Hepatocyte (in vitro differentiated cells): ENCODE results near the gene HCRTR1. TPM values are rescaled to one million over a fixed set of nuclear protein-coding genes. Genes with fewer than 3 reads are reported as not detected.

Experiments used
- DNase-seq: peaks from one replicate; pipeline ENCODE4 v3.0.0-alpha.2; 2016; ENCODE audit warnings: low spot score
- H2AFZ ChIP-seq: fragments of 200-600 bp; sonication (generic); 2 replicates; pipeline ENCODE4 v1.6.0; 2016; ENCODE audit warnings: antibody characterized with exemption, mild to moderate bottlenecking
- H3K27ac ChIP-seq: fragments of 200-600 bp; sonication (generic); 2 replicates; pipeline ENCODE4 v1.5.1; 2016; ENCODE audit warnings: mild to moderate bottlenecking
- H3K27me3 ChIP-seq: fragments of 200-600 bp; sonication (generic); 2 replicates; pipeline ENCODE4 v1.6.1; 2016
- H3K36me3 ChIP-seq: fragments of 200-600 bp; sonication (generic); replicated peaks from 2 replicates; pipeline ENCODE4 v1.5.1; 2016; ENCODE audit warnings: low read depth; ENCODE audit not compliant: insufficient read depth
- H3K4me1 ChIP-seq: fragments of 200-600 bp; sonication (generic); 2 replicates; pipeline ENCODE4 v1.5.1; 2016; ENCODE audit warnings: mild to moderate bottlenecking, moderate library complexity; ENCODE audit not compliant: insufficient read depth
- H3K4me2 ChIP-seq: fragments of 200-600 bp; sonication (generic); 2 replicates; pipeline ENCODE4 v1.6.0; 2016
- H3K4me3 ChIP-seq: fragments of 200-600 bp; sonication (generic); 2 replicates; pipeline ENCODE4 v1.5.1; 2016; ENCODE audit warnings: mild to moderate bottlenecking
- H3K79me2 ChIP-seq: fragments of 200-600 bp; sonication (generic); 2 replicates; pipeline ENCODE4 v1.6.0; 2017; ENCODE audit warnings: mild to moderate bottlenecking
- H3K9me2 ChIP-seq: fragments of 200-600 bp; sonication (generic); replicated peaks from 2 replicates; pipeline ENCODE4 v1.6.0; 2017; ENCODE audit warnings: mild to moderate bottlenecking; ENCODE audit not compliant: insufficient read depth
- H3K9me3 ChIP-seq: fragments of 200-600 bp; sonication (generic); 2 replicates; pipeline ENCODE4 v1.5.1; 2016; ENCODE audit warnings: low read depth, mild to moderate bottlenecking
- H4K20me1 ChIP-seq: fragments of 200-600 bp; sonication (generic); 2 replicates; pipeline ENCODE4 v1.6.0; 2016; ENCODE audit warnings: mild to moderate bottlenecking; ENCODE audit not compliant: insufficient read depth, poor library complexity, severe bottlenecking
- CTCF ChIP-seq: fragments of 200-600 bp; sonication (generic); IDR thresholded peaks from 2 replicates; pipeline ENCODE4 v1.5.1; 2016; ENCODE audit warnings: antibody characterized with exemption, mild to moderate bottlenecking; ENCODE audit not compliant: poor library complexity
- EZH2 ChIP-seq: fragments of 200-600 bp; sonication (generic); IDR thresholded peaks from 2 replicates; pipeline ENCODE4 v1.6.1; 2016; ENCODE audit warnings: antibody characterized with exemption, mild to moderate bottlenecking, borderline replicate concordance
- EZH2phosphoT487 ChIP-seq: fragments of 200-600 bp; sonication (generic); IDR thresholded peaks from one replicate; pipeline ENCODE4 v1.6.1; 2018; ENCODE audit warnings: antibody characterized with exemption, mild to moderate bottlenecking, low read depth, moderate library complexity; ENCODE audit not compliant: unreplicated experiment, severe bottlenecking
- WGBS: methylation state at CpG from one replicate; pipeline ENCODE4 v1.1.6; 2016; ENCODE audit warnings: low lambda C conversion rate; ENCODE audit errors: missing lambda C conversion rate; 5-methylcytosine and 5-hydroxymethylcytosine counted together
- polyA plus RNA-seq: library from polyadenylated mRNA; unstranded; fragments of >200 nt; fragmentation: Nextera tagmentation; extraction: Ambion mirVana; gene quantifications from 2 replicates; pipeline ENCODE4 v1.2.1, GENCODE V29; 2016
- total RNA-seq: library from RNA; depleted of rRNA; stranded (reverse); fragments of >200 nt; gene quantifications from 2 replicates; pipeline ENCODE4 v1.2.3, GENCODE V29; 2014

Gene HCRTR1
- total and polyA plus RNA-seq, 2 experiments from 2014 or later, result not detected

GRCh38 chr1:31580891-31581603 is 36.4 kb upstream of the HCRTR1 start:
- peak overlapping the region; percentile 69 for H3K4me2 ChIP-seq
- H2AFZ ChIP-seq, result no peak overlapping the region
- H3K79me2 ChIP-seq, result peaks cover 21% of the 10 kb centered on the region
- no peaks in the 10 kb centered on the region for H3K36me3 ChIP-seq
- 93% methylated on average over 14 of the region's 15 CpGs for WGBS
- peak overlapping the region; percentile 95 for H3K27ac ChIP-seq
- no peaks in the 10 kb centered on the region for H4K20me1 ChIP-seq
- peaks cover 61% of the 10 kb centered on the region for H3K4me1 ChIP-seq
- H3K9me3 ChIP-seq, result no peaks in the 10 kb centered on the region
- H3K4me3 ChIP-seq, result no peak overlapping the region
- DNase-seq, result no peak
- no peaks in the 10 kb centered on the region for H3K9me2 ChIP-seq
- TF ChIP-seq EZH2 (no peak), EZH2phosphoT487 (no peak), CTCF (no peak)
- H3K27me3 ChIP-seq, result no peaks in the 10 kb centered on the region

- Histone ChIP-seq H3K79me2 (peaks cover 14% of the 10 kb centered on the region), H3K4me2 (no peak overlapping the region), H3K4me1 (peaks cover 50% of the 10 kb centered on the region), H3K9me2 (no peaks in the 10 kb centered on the region), H2AFZ (no peak overlapping the region), H3K9me3 (no peaks in the 10 kb centered on the region), H3K27ac (peak overlapping the region; percentile 95), H3K27me3 (no peaks in the 10 kb centered on the region), H3K4me3 (no peak overlapping the region), H4K20me1 (no peaks in the 10 kb centered on the region), H3K36me3 (no peaks in the 10 kb centered on the region)
- no peak for DNase-seq
- TF ChIP-seq EZH2phosphoT487 (no peak), EZH2 (no peak), CTCF (no peak)
- 75% methylated on average over 11 of the region's 12 CpGs for WGBS
Measured at GRCh38 chr1:31581821-31582810, 35.4 kb upstream of the HCRTR1 start.

- Histone ChIP-seq H3K36me3 (no peaks in the 10 kb centered on the region), H2AFZ (no peak overlapping the region), H3K27ac (no peak overlapping the region), H3K4me3 (no peak overlapping the region), H3K4me2 (no peak overlapping the region), H4K20me1 (no peaks in the 10 kb centered on the region), H3K9me3 (no peaks in the 10 kb centered on the region), H3K79me2 (peaks cover 4% of the 10 kb centered on the region), H3K27me3 (no peaks in the 10 kb centered on the region), H3K4me1 (peaks cover 48% of the 10 kb centered on the region), H3K9me2 (no peaks in the 10 kb centered on the region)
- WGBS, result 89% methylated on average over 16 of the region's 16 CpGs
- DNase-seq, result no peak
- TF ChIP-seq CTCF, result no peak
- no peak for TF ChIP-seq EZH2
- TF ChIP-seq EZH2phosphoT487, result no peak
Measured at GRCh38 chr1:31583082-31583994, 34.2 kb upstream of the HCRTR1 start.
